Chondrocyte (in vitro differentiated cells): Measurements from ENCODE around the gene COMMD4. TPM values are rescaled to one million over a fixed set of nuclear protein-coding genes. Genes with fewer than 3 reads are reported as not detected.
A peak's percentile ranks its signal among the peaks of the same experiment; 100 is the strongest.

Experiments
- DNase-seq: peaks from one replicate; pipeline ENCODE4 v3.0.0; 2021; ENCODE audit warnings: mixed read lengths, low spot score
- H3K27ac Mint-ChIP-seq: one replicate; pipeline ENCODE4 v1.8.0; 2021; ENCODE audit warnings: mild to moderate bottlenecking, moderate library complexity, mixed read lengths; ENCODE audit not compliant: unreplicated experiment
- H3K27me3 Mint-ChIP-seq: 2 replicates; pipeline ENCODE4 v1.8.0; 2021; ENCODE audit warnings: low read depth, mixed read lengths
- H3K36me3 Mint-ChIP-seq: 2 replicates; pipeline ENCODE4 v1.8.0; 2021; ENCODE audit warnings: low read depth, mixed read lengths
- H3K4me1 Mint-ChIP-seq: 2 replicates; pipeline ENCODE4 v1.8.0; 2021; ENCODE audit warnings: low read depth, mild to moderate bottlenecking, mixed read lengths
- H3K4me3 Mint-ChIP-seq: one replicate; pipeline ENCODE4 v1.8.0; 2021; ENCODE audit warnings: mild to moderate bottlenecking, moderate library complexity, mixed read lengths; ENCODE audit not compliant: unreplicated experiment
- H3K9me3 Mint-ChIP-seq: 2 replicates; pipeline ENCODE4 v1.8.0; 2021; ENCODE audit warnings: low read depth, mixed read lengths
- CTCF ChIP-seq: fragments of 200-600 bp; sonication (generic); IDR thresholded peaks from 2 replicates; pipeline ENCODE4 v1.5.0; 2021; ENCODE audit warnings: antibody characterized with exemption, mild to moderate bottlenecking, moderate library complexity
- total RNA-seq: library from RNA; stranded (reverse); gene quantifications from 3 replicates; pipeline ENCODE4 v1.2.1, GENCODE V29; 2021

The COMMD4 gene
- total RNA-seq, 1 donor from 2014 or later = 69.8 TPM

- Mint-ChIP-seq H3K4me1 (peaks cover 23% of the 10 kb centered on the region), H3K9me3 (no peaks in the 10 kb centered on the region), H3K4me3 (peak within 1 kb of the TSS; percentile 85), H3K36me3 (peaks cover 4% of the 10 kb centered on the region), H3K27me3 (no peaks in the 10 kb centered on the region), H3K27ac (peak within 1 kb of the TSS; percentile 95)
- peak; percentile 86 for TF ChIP-seq CTCF
- DNase-seq = peak; percentile 98
These were observed 32.2 kb downstream of the COMMD4 start, which contains the start of gene MAN2C1 for GRCh38 chr15:75367913-75368688. MAN2C1 (minus strand) TSS chr15:75368607; CDS start chr15:75368583, 24 bp downstream.

- DNase-seq = no peak
- no peak for TF ChIP-seq CTCF
- Mint-ChIP-seq H3K9me3 (no peaks in the 10 kb centered on the region), H3K4me3 (peak overlapping the region; percentile 85), H3K4me1 (peaks cover 23% of the 10 kb centered on the region), H3K27ac (peak overlapping the region; percentile 95), H3K27me3 (no peaks in the 10 kb centered on the region), H3K36me3 (peaks cover 4% of the 10 kb centered on the region)
These were observed 32.9 kb downstream of the COMMD4 start for GRCh38 chr15:75368689-75369239.

- peaks cover 23% of the 10 kb centered on the region for H3K4me1 Mint-ChIP-seq
- H3K27ac Mint-ChIP-seq = peak overlapping the region; percentile 95
- H3K4me3 Mint-ChIP-seq = peak overlapping the region; percentile 85
- no peak for DNase-seq
- peaks cover 12% of the 10 kb centered on the region for H3K36me3 Mint-ChIP-seq
- H3K27me3 Mint-ChIP-seq = no peaks in the 10 kb centered on the region
- no peak for TF ChIP-seq CTCF
- no peaks in the 10 kb centered on the region for H3K9me3 Mint-ChIP-seq
These were observed 34.2 kb downstream of the COMMD4 start for GRCh38 chr15:75369897-75370581.

GRCh38 chr15:75371486-75371885 is 35.6 kb downstream of the COMMD4 start:
- H3K27ac Mint-ChIP-seq = no peak overlapping the region

More at GRCh38 chr15:75371486-75371885, 35.6 kb downstream of the COMMD4 start:
- Mint-ChIP-seq H3K27me3 (no peaks in the 10 kb centered on the region), H3K4me1 (peaks cover 23% of the 10 kb centered on the region), H3K4me3 (no peak overlapping the region), H3K36me3 (peaks cover 21% of the 10 kb centered on the region), H3K9me3 (no peaks in the 10 kb centered on the region)
- TF ChIP-seq CTCF = no peak
- DNase-seq = no peak
